Measurements from ENCODE around the gene GPLD1.
"Not testable (repeated sequence)": the region's sequence is repeated elsewhere in the genome, so short reads cannot be mapped to it uniquely, and the experiment has no call there.

Gene GPLD1

GRCh38 chr6:24408719-24409410 is 80.5 kb downstream of the GPLD1 start:
- no peak for DNase-seq

GRCh38 chr6:24405262-24405661 is 84.1 kb downstream of the GPLD1 start:
- no peak for DNase-seq

GRCh38 chr6:24403501-24403824 is 85.9 kb downstream of the GPLD1 start:
- DNase-seq, result no peak

- DNase-seq, result peak; percentile 98
These were observed 86.5 kb downstream of the GPLD1 start, which contains the start of gene MRS2 for GRCh38 chr6:24402697-24403500. TSS of gene MRS2 (plus strand) at chr6:24402936. CDS start at chr6:24403047, 111 bp downstream.

GRCh38 chr6:24401458-24401857 is 87.9 kb downstream of the GPLD1 start:
- no peak for DNase-seq

GRCh38 chr6:24400045-24401039 is 89.0 kb downstream of the GPLD1 start:
- not testable (repeated sequence) for DNase-seq

- DNase-seq, result no peak
These were observed 91.7 kb downstream of the GPLD1 start for GRCh38 chr6:24397631-24398030.

- no peak for DNase-seq
These were observed 92.6 kb downstream of the GPLD1 start for GRCh38 chr6:24396824-24397223.

- no peak for DNase-seq
These were observed 94.5 kb downstream of the GPLD1 start for GRCh38 chr6:24394780-24395437.

- no peak for DNase-seq
These were observed 95.2 kb downstream of the GPLD1 start for GRCh38 chr6:24394061-24394779.

- no peak for DNase-seq
These were observed 97.5 kb downstream of the GPLD1 start for GRCh38 chr6:24391756-24392405.

GRCh38 chr6:24391208-24391607 is 98.2 kb downstream of the GPLD1 start:
- DNase-seq, result no peak

- no peak for DNase-seq
These were observed 101.6 kb downstream of the GPLD1 start for GRCh38 chr6:24387818-24388217.

- peak; percentile 30 for DNase-seq
These were observed 103.7 kb downstream of the GPLD1 start for GRCh38 chr6:24385536-24386269.

GRCh38 chr6:24384369-24385130 is 104.8 kb downstream of the GPLD1 start:
- not testable (repeated sequence) for DNase-seq

GRCh38 chr6:24382891-24383494 is 106.4 kb downstream of the GPLD1 start:
- DNase-seq, result not testable (repeated sequence)

- DNase-seq, result no peak
These were observed 107.2 kb downstream of the GPLD1 start for GRCh38 chr6:24382220-24382540.

GRCh38 chr6:24381476-24382219 is 107.7 kb downstream of the GPLD1 start:
- no peak for DNase-seq

Measured in NCI-H69 (cell line).